ENCODE data around the gene INPP5F. TPM values are rescaled to one million over a fixed set of nuclear protein-coding genes. Genes with fewer than 3 reads are reported as not detected.
"Not testable (repeated sequence)": the region's sequence is repeated elsewhere in the genome, so short reads cannot be mapped to it uniquely, and the experiment has no call there.

INPP5F gene
- total RNA-seq, 1 experiment from 2014 or later: 46.3 TPM

DNA sequence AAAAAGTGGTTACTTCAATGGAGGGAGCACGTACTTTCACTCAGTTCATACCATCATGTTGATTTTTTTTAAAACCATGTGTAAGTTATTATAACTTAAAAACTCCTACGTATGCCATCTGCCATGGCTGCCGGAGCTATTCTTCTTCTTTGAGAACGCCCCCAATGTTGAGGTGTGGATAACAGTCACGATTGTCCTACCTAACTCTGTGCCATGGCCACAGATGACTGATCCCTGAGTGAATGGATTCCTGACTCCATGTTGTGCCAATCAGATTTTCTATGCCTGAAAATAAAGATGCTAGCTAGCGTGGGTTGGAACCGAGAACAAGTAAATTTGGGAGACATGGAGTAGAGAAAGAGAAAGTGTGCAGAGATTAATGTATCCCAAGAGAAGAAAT lies 141.5 kb downstream of the INPP5F start:
- Histone ChIP-seq H3K27me3 (replicated peaks) (no peaks in the 10 kb centered on the region), H3K4me1 (replicated peaks) (peaks cover 19% of the 10 kb centered on the region), H3K9me3 (replicated peaks) (0 out of 2 replicates have a peak, but pooled peaks cover 3% of the 10 kb centered on the region), H3K4me3 (no peak overlapping the region), H3K36me3 (peaks cover 38% of the 10 kb centered on the region), H3K27ac (no peak overlapping the region)
- no peak for DNase-seq (ENCODE audit: low read depth in 1 of 2, low spot score in 2 of 2)

GRCh38 chr10:119869398-119869797 lies 143.5 kb downstream of the INPP5F start:
- H3K27me3 ChIP-seq (replicated peaks); H3K4me3 ChIP-seq; DNase-seq (ENCODE audit: low read depth in 1 of 2, low spot score in 2 of 2); H3K9me3 ChIP-seq (replicated peaks); H3K27ac ChIP-seq: not testable (repeated sequence)
- Histone ChIP-seq H3K36me3 (peaks cover 39% of the 10 kb centered on the region), H3K4me1 (replicated peaks) (peaks cover 24% of the 10 kb centered on the region)

DNA sequence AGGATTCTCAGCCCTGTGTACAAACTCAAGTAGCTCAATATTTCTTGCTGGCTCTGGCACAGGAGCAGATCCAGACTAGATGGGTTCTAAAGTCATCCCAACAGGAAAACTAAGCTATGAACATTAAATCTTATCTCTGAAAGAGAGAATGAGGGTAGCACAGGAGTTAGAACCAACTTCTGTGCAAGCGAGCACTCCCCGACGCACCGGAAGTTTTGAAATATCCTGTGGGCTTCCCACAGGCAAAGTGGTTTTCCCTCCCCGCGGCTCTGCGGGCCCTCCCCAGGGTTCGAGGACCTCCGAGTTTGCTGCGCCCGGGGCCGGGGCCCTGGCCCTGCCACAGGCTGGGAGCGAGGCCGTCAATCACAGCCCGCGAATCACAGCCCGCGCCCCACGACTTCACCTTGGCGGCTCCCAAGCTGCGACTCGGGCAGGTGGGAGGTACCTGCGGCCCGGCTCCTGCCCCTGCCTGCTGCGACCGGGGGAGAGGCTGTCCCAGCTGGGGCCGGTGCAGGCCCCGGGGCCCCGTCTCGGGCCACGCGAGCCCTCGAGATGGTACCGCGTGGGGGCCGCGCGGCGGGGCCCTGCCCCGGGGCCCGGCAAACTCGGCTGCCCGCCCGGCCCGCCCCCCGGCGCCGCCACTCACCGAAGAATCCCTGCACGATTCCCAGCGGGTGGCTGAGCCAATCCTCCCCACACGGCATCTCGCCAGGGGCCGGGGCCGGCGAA lies 146.2 kb downstream of the INPP5F start:
- peak; percentile 44 to 49 for DNase-seq (ENCODE audit: low read depth in 1 of 2, low spot score in 2 of 2)
- Histone ChIP-seq H3K4me1 (replicated peaks) (peaks cover 18% of the 10 kb centered on the region), H3K4me3 (peak overlapping the region; percentile 99), H3K36me3 (peaks cover 30% of the 10 kb centered on the region), H3K27ac (peak overlapping the region; percentile 76), H3K9me3 (replicated peaks) (no peaks in the 10 kb centered on the region), H3K27me3 (replicated peaks) (no peaks in the 10 kb centered on the region)

- Histone ChIP-seq H3K4me3 (peak within 1 kb of the TSS; percentile 99), H3K27ac (peak within 1 kb of the TSS; percentile 76), H3K36me3 (peaks cover 27% of the 10 kb centered on the region), H3K9me3 (replicated peaks) (no peaks in the 10 kb centered on the region), H3K4me1 (replicated peaks) (peaks cover 18% of the 10 kb centered on the region), H3K27me3 (replicated peaks) (no peaks in the 10 kb centered on the region)
- DNase-seq (ENCODE audit: low read depth in 1 of 2, low spot score in 2 of 2): no peak
Measured at GRCh38 chr10:119872610-119872859, 146.7 kb downstream of the INPP5F start, which contains the start of gene MCMBP. Gene MCMBP, minus strand, starts transcription at chr10:119872843. Its CDS starts 259 bp downstream, at chr10:119872584.

DNA sequence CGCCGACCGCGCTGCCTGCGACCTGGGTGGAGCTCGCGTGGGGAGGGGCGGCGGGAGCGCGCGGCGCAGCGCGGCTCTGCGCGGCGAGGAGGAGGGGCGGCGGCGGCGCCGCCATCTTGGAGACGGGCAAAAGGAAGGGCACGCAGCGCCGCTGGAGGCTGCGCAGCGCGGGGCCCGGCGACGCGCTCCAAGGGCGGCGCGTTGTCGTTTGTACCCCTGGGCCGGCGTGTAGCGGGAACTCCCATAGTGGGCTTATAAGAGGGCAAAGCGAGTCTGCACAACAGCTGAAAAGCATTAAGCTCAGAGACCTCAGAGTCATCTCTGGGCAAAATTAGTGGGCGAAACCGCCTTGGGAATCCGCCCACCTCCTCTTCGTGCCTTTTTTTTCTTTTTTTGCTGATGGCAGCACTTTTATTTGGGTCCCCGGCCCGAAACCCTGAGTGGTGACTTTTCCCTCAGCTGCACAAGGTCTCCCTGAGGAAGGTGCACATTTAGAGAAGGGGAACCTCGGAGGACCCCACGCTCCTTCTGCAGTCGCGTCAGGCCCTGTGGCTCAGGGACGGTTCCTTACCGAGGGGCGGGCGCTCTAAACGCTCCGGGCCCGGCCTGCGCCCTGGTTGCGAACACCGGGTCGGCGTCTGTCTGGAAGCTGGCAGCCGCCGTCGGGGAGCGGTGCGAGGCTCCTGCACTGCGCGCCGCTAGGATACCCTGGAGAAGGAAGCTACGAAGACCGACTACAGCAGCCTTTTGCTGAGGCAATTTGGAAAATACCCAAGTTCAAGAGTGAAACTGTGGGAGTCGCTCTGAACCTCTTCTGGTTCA lies 147.2 kb downstream of the INPP5F start:
- peak overlapping the region; percentile 76 for H3K27ac ChIP-seq
- H3K4me1 ChIP-seq (replicated peaks): peaks cover 18% of the 10 kb centered on the region
- H3K4me3 ChIP-seq: peak overlapping the region; percentile 99
- peaks cover 24% of the 10 kb centered on the region for H3K36me3 ChIP-seq
- no peaks in the 10 kb centered on the region for H3K27me3 ChIP-seq (replicated peaks)
- peak; percentile 89 to 92 for DNase-seq (ENCODE audit: low read depth in 1 of 2, low spot score in 2 of 2)
- H3K9me3 ChIP-seq (replicated peaks): no peaks in the 10 kb centered on the region

- Histone ChIP-seq H3K27ac (no peak overlapping the region), H3K36me3 (no peaks in the 10 kb centered on the region), H3K4me1 (replicated peaks) (peaks cover 4% of the 10 kb centered on the region), H3K27me3 (replicated peaks) (no peaks in the 10 kb centered on the region), H3K4me3 (no peak overlapping the region), H3K9me3 (replicated peaks) (no peaks in the 10 kb centered on the region)
- no peak for DNase-seq (ENCODE audit: low read depth in 1 of 2, low spot score in 2 of 2)
Measured at GRCh38 chr10:119878524-119878923, 152.7 kb downstream of the INPP5F start.

Other genes with a start within 250 kb of the INPP5F start
- 9.7 and 27.7 TPM in 2 replicates for gene RGS10, start 183.3 kb upstream of the INPP5F start, total RNA-seq (2014; rRNA removed; shearing (Covaris generic))
- 22.9 and 47.8 TPM in 2 replicates for gene TIAL1, start 129.1 kb upstream of the INPP5F start, total RNA-seq (2014; rRNA removed; shearing (Covaris generic))
- 12.6 and 19.7 TPM in 2 replicates for gene BAG3, start 74.7 kb upstream of the INPP5F start, total RNA-seq (2014; rRNA removed; shearing (Covaris generic))
- gene MCMBP, start 146.8 kb downstream of the INPP5F start, total RNA-seq (2014; rRNA removed; shearing (Covaris generic)): 114 and 152 TPM in 2 replicates
- 20.1 and 30.3 TPM in 2 replicates for gene SEC23IP, start 166.7 kb downstream of the INPP5F start, total RNA-seq (2014; rRNA removed; shearing (Covaris generic))